NCI-H2081 (cell line): Measurements from ENCODE around the gene TBCE.
"Not testable (repeated sequence)": the region's sequence is repeated elsewhere in the genome, so short reads cannot be mapped to it uniquely, and the experiment has no call there.

Experiments used
- DNase-seq, 2 experiments: peaks; one replicate each; lab custom pipeline; 2025; lab: John Stamatoyannopoulos, UW

The TBCE gene

DNA sequence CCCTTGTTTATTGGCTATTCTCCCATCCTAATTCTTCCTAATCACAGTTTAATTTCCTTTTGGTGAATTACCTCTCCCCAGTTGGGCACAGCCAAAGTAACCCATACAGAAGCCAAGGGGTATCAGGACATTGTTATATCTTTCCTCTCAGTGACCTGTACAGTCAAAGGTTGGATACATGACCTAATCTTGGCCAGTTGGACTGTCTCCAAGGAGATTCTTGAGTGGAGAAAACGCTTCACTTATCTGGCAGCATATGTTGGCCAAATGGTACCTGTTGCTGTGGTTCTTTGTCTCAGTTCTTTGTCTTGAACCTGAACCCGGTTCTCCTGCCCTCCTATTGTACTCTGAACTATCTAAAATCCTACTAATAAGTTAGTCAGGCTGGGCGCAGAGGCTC lies 15.3 kb upstream of the TBCE start:
- no peak for DNase-seq

DNA sequence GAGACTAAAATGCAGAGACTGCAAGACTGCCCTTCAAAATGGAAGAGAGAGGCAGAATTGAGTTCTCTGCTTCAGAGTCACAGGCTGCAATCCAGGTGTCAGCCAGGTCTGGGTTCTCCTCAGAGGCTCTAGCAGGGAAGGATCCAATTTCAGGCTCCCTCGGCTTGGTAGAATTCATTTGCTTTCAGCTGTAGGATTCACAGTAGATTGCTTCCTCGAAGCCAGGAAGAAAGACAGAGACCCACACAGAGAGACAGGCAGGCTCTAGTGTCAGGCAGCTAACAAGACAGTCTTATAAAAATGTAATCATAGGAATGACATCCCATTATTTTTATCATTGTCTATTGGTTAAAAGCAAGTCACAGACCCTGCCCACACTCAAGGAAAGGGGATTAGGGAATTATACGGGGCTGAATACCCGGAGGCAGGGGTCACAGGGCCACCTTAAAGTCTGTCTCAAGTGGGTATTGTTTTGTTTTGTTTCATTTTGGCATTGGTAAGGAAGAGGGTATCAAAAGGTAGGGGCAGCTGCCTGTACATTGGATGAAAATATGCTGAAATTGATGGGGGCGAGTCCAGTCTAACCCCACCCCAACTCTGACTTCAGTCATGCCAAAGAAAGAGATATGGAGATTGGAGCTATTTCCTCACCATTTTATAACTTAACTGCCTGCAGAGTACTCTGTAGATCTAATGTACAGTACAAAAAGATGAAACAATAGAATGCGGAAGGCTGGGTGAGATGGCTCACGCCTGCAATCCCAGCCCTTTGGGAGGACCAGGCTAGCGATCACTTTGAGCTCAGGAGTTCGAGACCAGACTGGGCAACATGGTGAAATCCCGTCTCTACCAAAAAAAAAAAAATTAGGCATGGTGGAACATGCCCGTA lies 9.5 kb upstream of the TBCE start:
- DNase-seq: no peak

DNA sequence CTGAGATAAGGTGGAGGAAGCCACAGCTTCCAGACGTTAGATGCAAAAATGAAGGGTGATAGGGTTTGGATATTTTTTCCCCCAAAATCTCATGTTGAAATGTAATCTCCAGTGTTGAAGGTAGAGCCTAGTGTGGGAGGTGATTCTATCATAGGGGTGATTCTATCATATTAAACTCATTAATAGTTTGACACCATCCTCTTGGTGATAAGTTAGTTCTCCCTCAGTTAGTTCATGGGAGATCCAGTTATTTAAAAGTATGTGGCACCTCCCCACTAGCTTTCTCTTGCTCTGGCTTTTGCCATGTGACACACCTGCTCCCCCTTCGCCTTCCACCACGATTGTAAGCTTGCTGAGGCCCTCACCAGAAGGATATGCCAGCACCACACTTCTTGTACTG lies 8.3 kb upstream of the TBCE start:
- no peak for DNase-seq

DNA sequence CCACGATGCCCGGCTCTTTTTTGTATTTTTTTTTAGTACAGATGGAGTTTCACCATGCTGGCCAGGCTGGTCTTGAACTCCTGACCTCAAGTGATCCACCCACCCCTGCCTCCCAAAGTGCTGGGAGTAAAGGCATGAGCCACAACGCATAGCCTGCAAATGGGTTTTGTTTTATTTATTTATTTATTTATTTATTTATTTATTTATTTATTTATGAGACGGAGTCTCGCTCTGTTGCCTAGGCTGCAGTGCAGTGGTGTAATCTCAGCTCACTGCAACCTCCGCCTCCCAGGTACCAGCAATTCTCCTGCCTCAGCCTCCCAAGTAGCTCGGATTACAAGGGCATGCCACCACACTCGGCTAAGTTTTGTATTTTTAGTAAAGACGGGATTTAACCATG lies 3.0 kb upstream of the TBCE start:
- DNase-seq: not testable (repeated sequence)

DNA sequence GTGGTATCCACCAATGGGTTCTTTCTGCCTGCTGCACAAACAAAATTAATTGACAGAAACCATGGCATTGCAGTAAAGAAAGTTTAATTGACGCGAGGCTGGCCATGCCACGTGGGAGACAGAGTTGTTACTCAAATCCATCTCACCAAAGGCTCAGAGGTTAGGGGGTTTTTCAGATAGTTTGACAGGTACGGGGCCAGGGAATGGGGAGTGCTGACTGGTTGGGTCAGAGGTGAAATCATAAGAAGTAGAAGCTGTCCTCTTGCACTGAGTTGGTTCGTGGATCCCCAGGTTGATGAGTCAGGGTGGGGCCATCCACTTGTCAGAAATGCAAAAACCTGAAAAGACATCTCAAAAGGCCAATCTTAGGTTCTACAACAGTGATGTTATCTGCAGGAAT lies 941 bp upstream of the TBCE start:
- DNase-seq: no peak

DNA sequence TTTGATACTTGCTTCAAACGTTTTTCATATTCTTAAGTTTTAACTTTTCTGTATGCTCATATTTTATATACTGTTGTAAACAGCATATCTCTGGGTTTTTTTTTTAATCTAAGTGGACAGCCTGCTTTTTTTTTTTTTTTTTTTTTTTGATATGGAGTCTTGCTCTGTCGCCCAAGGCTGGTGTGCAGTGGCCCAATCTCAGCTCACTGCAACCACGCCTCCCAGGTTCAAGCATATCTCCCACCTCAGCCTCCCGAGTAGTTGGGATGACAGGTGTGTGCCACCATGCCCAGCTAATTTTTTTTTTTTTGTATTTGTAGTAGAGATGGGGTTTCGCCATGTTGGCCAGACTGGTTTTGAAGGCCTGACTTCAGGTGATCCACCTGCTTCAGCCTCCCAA lies 1.2 kb downstream of the TBCE start:
- DNase-seq: no peak

DNA sequence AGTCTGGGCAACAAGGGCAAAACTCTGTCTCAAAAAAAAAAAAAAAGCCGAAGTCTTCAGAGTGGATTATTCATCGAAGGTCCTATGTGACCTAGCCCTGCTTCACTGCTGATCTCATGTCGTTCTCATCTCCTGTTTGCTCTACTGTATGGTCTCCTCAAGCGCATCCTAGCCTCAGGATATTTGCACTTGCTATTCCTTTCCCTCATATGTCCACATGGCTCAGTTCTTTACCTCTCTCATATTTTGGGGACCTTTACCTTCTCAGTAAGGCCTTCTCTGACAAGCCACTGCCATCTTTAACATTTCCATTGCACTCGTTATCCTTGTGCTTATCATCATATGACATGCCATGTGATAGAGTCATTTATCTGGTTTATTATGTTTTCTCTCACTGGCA lies 2.6 kb downstream of the TBCE start:
- no peak for DNase-seq

DNA sequence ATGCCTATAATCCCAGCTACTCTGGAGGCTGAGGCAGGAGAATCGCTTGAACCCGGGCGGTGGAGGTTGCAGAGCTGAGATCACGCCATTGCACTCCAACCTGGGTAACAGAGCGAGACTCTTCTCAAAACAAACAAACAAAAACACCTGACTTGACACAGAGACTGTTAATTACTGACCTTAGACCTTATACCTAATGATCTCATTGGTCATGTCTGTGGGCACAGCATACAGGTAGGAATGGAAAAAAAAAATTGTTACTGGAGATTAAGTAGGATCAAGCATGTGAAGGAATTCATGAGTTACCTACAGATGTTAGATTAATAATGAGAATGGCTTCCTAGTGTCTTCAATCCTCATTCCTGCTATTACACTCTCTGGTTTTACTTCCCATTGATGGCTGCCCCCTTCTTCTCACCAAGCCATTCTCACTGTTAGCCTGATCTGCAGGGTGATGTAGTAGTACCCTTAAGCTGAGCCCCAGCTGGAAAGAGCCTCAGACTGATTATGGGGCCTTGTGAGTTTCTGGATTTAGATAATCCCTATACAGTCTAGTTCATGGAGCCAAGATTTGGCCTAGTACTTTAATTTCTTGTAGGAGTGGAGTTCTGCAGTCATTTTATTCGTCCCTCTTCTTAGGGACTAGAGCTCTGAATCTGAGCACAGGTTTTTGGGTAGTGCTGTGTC lies 8.8 kb downstream of the TBCE start:
- DNase-seq: no peak

DNA sequence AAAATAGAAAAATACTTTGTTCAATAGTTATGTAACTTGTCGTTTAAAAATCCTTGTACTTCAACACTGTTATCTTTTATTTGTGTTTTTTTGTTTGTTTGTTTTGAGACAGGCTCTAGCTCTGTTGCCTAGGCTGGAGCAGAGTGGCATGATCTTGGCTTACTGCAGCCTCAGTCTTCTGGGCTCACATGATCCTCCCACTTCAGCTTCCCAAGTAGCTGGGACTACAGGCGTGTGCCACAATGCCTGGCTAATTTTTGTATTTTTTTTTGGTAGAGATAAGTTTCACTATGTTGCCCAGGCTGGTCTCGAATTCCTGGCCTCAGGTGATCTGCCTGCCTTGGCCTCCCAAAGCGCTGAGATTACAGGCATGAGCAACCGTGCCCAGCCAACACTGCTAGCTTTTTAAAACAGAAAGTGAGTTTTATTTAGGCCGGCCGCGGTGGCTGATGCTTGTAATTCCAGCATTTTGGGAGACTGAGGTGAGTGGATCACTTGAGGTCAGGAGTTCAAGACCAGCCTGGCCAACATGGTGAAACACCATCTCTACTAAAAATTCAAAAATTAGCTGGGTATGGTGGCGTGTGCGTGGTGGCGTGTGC lies 11.0 kb downstream of the TBCE start:
- DNase-seq: not testable (repeated sequence)

DNA sequence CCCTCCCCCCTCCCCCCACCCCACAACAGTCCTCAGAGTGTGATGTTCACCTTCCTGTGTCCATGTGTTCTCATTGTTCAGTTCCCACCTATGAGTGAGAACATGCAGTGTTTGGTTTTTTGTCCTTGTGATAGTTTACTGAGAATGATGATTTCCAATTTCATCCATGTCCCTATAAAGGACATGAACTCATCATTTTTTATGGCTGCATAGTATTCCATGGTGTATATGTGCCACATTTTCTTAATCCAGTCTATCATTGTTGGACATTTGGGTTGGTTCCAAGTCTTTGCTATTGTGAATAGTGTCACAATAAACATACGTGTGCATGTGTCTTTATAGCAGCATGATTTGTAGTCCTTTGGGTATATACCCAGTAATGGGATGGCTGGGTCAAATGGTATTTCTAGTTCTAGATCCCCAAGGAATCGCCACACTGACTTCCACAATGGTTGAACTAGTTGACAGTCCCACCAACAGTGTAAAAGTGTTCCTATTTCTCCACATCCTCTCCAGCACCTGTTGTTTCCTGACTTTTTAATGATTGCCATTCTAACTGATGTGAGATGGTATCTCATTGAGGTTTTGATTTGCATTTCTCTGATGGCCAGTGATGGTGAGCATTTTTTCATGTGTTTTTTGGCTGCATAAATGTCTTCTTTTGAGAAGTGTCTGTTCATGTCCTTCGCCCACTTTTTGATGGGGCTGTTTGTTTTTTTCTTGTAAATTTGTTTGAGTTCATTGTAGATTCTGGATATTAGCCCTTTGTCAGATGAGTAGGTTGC lies 14.9 kb downstream of the TBCE start:
- not testable (repeated sequence) for DNase-seq

DNA sequence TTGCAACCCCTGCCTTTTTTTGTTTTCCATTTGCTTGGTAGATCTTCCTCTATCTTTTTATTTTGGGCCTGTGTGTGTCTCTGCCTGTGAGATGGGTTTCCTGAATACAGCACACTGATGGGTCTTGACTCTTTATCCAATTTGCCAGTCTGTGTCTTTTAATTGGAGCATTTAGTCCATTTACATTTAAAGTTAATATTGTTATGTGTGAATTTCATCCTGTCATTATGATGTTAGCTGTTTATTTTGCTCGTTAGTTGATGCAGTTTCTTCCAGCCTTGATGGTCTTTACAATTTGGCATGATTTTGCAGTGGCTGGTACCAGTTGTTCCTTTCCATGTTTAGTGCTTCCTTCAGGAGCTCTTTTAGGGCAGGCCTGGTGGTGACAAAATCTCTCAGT lies 18.4 kb downstream of the TBCE start:
- not testable (repeated sequence) for DNase-seq

DNA sequence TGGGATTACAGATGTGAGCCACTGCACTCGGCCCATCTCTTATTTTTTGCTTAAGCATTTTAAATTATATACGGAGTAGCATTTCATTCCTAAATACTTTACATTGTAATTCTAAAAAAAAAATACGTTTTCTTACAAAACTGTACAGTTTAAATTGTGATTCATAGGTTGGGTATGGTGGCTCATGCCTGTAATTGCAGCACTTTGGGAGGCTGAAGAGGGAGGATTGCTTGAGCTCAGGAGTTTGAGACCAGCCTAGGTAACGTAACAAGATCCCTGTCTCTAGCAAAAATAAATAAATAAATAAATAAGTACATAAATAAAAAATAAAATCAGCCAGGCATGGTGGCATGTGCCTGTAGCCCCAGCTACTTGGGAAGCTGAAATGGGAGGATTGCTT lies 24.6 kb downstream of the TBCE start:
- no peak for DNase-seq

DNA sequence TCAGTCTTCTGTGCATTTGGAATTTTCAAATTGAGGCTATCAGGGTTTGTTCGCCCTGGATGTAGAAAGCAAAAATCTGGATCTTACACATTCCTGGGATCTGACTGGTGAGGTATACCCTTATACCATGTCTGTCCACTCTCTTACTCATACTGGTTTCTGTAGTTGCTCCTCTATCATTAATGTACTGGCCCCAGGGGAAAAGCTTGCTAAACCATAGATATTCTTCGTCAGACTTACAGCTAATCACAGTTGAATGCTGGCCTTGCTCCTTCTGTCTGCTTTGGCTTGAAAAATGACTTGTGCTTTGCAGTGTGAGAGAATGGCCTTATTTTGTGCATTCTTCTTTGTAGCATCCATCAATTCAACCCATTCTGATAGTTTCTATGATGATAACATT lies 30.5 kb downstream of the TBCE start:
- no peak for DNase-seq

DNA sequence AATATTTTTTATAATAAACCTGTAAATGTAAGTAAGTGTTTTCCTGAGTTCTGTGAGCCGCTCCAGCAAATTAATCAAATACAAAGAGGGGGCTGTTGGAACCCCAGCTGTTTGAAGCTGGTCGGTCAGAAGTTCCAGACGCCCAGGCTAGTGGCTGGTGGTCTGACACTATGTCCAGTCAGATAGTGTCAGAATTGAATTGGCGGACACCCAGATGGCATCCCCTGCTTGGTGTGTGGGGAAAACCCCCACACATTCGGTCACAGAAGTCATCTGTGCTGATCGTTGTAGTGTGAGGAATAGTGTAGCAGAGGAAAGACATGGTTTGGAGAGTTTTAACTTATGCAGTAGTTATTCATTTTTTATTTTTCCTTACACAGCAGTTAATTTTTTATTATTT lies 32.4 kb downstream of the TBCE start:
- no peak for DNase-seq

DNA sequence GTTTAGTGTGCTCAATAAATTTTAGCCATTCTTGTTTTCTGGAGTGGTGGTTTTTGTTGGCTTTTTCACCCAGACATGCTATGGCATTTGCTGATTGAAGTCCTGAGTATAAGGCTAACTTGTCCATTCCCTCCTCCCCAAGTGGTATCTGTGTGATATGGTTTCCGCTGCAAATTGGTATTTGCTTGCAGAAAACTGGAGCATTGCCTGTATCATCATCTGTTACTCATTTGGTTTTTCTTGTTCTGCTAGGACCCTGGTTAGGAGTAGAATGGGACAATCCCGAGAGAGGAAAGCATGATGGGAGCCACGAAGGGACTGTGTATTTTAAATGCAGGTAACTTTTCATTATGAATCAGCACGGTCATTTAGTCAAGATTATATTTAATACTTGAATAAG lies 34.0 kb downstream of the TBCE start:
- DNase-seq: no peak

DNA sequence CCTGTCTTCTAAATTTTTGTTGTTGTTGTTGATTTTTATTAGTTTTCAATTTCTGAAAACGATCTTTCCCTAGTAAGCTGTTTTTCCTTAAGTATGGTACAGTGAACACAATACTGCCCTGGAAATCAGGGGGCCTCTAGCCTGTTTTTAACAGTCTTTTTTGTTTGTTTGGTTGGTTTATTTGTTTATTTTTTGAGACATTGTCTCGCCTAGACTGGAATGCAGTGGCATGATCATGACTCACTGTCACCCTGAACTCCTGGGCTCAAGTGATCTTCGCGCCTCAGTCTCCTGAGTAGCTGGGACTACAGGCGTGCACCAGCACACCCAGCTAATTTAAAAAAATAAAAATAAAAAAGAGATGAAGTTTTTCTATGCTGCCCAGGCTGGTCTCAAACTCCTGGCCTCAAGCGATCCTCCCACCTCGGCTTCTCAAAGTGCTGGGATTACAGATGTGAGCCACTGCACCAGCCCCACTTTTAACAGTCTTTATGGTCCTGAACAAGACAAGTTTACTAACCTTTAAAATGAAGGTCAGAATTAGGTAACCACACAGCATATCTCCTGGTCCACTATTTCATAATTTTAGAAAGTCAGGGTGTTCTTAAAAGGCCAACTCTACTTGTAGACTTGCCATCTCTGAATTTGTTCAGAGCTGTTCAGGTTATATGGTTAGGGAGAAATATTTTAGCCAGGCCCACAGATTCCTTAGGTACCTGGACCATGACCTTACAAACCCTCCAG lies 35.4 kb downstream of the TBCE start:
- DNase-seq: no peak

DNA sequence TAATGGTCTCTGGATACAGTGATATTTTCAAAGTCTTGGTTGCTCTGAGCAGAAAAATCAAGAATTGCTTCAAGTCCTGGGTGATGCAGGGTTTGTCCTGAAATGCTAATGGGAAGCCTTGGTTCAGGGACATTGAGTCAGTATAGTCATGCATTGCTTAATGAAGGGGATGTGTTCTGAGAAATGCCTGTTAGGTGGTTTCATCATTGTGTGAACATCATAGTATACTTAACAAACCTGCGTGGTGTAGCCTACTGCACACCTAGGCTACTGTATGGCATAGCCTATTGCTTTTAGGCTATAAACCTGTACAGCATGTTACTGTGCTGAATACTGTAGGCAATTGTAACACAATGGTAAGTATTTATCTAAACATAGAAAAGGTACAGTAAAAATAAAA lies 36.4 kb downstream of the TBCE start:
- DNase-seq: no peak

DNA sequence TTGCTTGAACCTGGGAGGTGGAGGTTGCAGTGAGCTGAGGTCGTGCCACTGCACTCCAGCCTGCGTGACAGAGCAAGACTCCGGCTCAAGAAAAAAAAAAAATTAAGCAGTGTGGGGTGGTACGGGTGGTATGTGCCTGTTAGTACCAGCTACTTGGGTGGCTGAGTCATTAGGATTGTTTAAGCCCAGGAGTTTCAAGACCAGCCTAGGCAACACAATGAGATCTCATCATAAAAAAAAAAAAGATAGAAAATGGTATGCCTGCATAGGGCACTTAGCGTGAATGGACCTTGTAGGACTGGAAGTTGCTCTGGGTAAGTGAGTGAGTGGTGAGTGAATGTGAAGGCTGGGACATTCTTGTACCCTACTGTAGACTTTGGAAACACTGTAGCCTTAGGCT lies 37.0 kb downstream of the TBCE start:
- DNase-seq: no peak

DNA sequence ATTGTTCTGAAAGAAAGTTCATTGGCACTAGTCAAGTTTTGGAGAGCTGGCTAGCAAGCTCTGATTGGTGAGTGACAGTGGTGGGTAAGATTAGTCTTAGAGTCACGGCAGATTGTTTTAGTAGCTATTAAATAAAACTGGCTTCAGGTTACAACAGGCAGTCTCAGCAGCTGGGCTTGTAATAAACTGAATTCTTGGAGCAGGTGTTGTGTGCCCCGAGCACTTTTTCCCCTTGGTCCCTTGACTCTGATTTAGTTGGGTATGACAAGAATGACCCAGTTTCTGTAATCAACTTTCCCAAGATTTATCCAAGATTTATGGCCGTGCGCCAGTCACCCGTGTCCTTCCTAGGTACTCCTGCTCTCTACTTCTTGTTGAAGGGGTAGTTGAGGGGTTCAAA lies 40.2 kb downstream of the TBCE start:
- DNase-seq: no peak

DNA sequence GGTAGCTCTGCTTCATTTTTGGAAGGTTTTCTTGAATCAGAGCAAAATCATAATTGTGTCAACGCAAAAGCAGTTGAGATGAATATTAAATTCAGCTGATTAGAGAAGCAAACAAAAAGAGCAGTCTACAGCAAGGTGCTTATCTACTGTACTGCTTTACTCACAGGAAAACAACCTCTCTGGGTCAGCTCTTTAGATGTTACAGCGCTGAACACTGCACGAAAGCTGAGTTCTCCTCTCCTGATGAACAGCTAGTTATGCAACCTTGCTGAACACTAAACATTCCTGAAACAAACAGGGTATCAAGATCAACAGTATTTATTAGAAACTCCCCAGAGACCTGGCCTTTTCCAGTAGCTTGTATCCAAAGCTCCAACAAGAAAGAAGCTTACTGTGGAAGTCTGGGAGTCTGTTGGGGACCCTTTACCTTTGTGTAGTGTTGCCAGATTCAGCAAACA lies 41.3 kb downstream of the TBCE start:
- no peak for DNase-seq

DNA sequence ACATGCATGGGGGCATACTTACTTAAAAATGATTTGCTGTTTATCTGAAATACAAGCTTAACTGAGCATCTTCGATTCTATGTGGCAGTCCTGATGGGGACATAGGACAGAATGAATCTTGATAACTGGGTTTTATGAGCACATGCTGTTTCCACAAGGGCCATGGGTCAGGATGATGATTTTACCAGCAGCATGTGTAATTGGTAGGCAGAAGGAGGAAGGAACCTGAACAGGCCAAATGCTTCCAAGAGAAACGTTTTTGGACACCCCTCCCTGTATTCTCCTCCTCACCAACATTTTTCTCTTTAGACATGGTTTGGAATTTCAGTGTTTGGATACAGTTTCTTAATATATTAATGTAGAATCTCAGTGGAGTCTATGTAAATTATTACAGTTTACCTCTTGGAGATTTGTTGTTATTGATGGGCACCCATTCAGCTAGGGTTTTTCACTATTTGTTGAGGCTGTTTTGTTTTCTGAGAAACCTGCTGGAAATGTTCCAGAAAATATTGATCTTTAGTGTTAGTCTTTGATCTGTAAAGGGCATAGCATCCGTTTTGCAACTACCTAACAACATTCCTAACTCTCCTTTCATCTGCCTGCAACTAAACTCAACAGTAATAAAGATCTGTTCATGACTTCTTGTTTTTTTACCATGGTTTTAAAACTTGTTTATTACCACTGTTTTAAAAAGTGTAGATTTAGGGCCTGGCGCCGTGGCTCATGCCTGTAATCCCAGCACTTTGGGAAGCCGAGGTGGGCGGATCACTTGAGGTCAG lies 42.0 kb downstream of the TBCE start:
- DNase-seq: no peak
